GM18526 (cell line): ENCODE data around the gene PLEKHG7.

ENCODE experiments used
- POLR2A ChIP-seq: IDR thresholded peaks from 3 replicates; pipeline ENCODE4 v1.6.1; 2011; ENCODE audit not compliant: insufficient read length; ENCODE audit errors: extremely low read depth

Gene PLEKHG7, protein sequence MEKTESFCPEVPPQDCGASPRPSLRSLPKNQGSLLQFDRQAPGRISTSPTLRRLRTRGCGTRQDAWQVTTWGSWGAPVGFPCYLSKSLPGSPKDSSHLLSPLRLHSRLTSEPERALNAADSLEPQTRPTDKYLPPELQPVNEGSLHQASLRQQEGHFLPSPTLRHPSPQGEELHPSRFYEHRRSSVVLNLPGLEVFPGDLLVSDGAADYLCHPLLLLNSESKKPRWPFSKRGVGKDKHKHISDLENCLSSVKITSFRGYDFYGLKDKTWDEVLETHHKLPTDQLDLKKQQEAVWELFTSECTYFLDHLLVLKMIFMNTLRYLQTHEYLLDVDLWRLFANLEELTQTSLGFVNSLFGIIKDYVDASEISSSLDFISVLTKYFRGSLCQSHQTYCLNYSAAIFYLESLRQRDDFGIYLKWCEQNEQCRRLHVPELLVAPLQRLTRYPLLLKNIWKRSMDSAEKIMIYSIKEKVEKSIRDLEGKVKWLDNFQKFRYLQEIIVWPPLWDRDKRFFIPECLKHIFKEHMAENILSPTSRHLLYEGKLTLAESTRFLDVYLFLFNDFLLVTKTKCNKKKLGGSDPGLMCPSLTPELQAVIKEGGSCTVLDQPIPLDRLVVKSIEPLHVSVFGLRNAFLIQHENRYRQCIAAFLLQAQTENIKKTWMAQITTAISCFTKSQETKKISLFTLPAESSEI

DNA sequence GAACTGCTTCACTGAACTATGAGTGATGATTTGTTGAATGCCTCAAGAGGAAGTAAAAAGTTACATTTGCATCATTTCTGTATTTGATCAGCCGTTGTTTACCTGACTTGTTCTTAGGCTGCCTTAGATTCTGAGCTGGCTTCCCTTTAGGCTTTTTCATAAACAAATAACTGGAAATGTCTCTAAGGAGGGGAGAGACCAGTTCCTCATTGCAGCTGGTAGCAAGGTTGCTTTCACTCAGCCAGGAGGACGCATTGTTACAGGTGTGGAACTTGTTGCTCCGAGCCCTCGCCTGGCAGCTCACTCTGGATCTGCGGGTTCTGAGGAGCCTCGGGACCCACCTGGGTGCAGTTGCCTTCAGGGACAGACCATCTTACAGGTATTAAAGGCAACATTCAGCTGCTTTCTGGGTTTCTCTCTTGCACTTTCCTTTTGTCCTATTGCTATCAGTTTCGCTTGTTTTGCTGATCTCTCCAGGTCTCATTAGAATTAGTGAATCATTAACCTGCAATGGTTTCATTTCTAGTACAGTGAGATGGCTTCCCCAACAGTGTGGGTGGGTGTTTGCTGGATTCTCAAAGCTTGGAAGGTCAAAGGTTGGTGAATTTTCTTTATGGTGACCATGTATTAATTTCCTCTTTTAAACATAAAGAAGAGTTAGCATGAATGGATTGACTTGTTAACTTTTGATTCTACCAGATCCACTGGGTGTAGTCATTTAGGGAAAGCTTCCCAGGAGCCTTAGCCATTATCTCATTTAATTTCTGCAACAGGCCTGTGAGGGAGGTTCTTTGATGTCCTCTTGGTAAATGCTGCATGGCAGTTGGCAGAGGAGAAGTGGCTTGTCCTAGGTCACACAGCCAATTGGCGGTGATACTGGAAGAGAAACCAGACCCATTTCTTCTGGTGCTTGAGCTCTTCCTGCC is at the start of gene PLEKHG7:
Gene PLEKHG7 (plus strand): TSS at position 236 of the 926 bp plus-strand sequence. CDS start 3,643 bp downstream, outside the sequence.
- TF ChIP-seq POLR2A, result peak; percentile 57

DNA sequence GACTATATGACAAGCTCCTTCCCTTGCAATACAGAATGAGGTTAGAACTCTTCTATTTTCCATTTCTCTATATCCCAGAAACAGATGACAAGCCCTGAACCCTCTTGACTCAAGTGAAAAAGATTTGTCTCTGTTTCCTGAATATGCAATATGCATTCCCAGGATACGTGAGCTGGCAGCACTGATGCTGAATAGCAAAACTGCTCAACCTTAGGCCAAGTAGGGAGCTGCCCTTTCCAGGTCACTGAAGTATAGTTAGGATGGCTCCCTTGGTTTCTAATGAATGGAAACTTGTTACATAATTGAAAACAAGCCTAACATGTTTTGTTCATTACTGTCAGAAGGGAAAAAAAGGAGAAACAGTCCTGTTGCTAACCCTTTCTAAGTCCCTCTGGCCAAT is 47.9 kb upstream of the PLEKHG7 start:
- TF ChIP-seq POLR2A, result no peak

DNA sequence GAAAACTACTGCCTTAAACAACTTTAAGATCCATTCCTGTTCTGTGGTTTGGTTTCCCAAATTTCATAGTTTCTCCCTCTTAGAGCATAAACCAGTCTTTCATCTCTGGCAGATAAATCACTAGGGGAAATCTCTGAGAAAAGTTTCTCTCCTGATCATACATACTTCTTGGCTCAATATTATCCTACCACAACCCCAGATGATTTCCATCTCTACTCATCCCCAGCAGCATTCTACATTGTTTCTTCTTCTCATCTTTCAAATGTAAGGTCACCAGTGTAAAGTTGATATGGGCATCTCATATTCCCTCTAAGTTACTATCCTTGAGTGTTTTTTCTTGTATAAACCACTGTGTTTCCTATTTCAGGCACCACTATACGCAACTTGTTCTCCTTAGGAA is 45.9 kb upstream of the PLEKHG7 start:
- TF ChIP-seq POLR2A, result no peak

- no peak for TF ChIP-seq POLR2A
Measured at GRCh38 chr12:92657770-92658169, 45.0 kb upstream of the PLEKHG7 start.

- TF ChIP-seq POLR2A, result no peak
Measured at GRCh38 chr12:92658611-92659010, 44.2 kb upstream of the PLEKHG7 start.

DNA sequence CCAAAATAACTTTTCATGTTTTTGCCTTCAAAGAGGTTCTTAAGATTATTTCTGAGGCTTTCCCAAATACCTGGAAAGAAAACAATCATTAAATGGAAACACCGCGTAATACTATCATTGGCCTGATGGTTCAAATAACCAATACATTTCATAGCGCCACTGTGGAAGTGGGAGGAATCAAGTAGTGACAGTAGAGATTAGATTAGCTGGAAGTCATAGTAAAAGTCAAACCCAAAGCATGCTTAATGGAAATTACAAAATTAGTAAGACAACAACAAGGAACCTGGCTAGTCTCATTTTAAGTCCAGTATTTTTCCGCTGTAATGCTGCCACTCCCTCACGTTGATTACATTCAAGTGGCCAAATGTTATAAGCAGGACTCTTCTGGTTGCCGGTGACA is 41.5 kb upstream of the PLEKHG7 start:
- no peak for TF ChIP-seq POLR2A

- no peak for TF ChIP-seq POLR2A
Measured at GRCh38 chr12:92665496-92665895, 37.3 kb upstream of the PLEKHG7 start.

GRCh38 chr12:92668739-92669138 is 34.0 kb upstream of the PLEKHG7 start:
- no peak for TF ChIP-seq POLR2A

- no peak for TF ChIP-seq POLR2A
Measured at GRCh38 chr12:92673756-92674155, 29.0 kb upstream of the PLEKHG7 start.

DNA sequence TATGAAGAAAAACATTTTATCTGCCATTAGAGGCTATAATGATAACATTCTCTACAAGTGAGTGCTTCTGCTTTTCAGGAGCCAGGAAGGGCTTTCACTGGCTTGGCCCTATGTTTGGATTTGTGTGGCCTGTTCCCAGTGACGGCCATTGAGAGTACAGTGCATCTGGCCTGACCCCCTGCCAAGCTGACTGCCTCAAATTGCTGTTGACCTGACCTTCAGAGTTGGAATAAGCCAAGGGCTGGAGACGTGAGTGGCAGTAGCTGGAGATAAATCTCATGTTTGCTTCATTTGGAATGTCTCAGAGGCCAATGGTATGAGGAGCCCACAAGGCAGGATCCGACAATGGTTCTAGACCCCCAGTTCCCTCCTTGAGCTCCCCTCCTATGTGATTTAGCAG is 28.3 kb upstream of the PLEKHG7 start:
- TF ChIP-seq POLR2A, result no peak

DNA sequence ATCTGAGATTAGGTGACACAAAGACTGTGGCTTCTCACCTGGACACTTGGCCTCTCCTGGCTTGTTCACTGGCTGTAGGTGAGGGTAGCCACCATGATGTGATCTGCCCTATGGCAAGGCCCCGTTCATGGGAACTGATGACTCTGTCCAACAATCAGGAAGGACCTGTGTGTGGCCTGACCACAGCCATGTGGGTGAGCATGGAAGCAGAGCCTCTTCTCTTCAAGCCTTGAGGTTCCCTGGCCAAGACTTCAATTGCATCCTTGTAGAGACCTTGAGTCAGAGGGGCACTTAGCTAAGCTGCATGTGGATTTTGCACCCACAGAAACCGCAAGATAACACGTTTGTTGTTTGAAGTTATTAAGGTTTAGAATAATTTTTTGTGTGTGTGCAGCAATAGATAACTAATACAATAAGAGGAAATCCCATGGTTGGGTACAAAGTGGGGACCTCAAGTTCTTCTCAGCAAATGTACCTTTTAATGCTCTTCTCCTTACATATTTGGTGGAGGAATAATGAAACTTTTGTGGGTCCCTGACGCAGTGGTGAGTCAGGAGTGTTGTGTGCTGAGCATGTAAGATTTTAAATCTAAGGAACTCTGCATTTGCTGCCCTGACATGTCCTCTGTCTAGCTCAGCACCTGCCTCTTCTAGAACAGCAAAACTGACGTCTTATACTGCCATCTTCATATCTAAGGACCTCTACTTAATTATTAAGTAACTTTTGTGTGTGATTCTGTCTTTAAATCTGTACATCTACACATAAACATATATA is 27.5 kb upstream of the PLEKHG7 start:
- no peak for TF ChIP-seq POLR2A

DNA sequence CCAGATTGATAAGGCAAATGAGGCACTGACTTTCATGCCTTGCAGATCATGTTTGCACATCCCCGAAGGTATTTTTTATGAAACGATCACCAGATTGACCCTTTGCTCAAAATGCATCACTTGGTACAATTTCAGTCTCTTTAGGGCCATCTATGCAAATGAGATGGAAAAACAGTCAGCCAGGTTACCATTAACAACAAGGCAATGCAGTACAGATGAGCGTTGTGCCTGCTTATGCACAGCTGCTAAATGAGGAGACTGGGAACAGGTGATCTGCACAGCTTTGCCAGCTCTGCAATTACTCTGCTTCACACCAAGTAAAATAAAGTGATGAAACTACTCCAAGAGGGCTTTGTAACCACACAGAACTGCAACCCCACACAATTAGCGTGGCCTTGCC is 26.1 kb upstream of the PLEKHG7 start:
- TF ChIP-seq POLR2A, result no peak

DNA sequence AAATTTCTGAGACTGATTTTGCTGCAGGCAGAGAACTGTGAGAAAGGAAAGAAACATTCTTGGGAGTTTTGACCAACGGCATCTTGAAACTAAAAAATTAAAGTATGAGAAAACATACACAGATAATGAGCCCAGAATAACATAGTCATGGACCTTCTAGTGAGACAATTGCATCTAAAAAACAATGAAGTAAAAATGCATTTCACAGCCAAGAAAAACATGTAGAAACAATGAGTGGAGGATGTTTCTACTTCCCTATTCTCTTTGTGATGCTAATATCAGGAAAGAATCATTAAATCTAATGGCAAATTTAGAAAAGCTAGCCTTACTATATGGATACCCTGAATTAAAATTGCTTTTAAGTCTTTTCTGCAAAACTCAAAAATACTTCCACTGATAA is 12.2 kb upstream of the PLEKHG7 start:
- no peak for TF ChIP-seq POLR2A

DNA sequence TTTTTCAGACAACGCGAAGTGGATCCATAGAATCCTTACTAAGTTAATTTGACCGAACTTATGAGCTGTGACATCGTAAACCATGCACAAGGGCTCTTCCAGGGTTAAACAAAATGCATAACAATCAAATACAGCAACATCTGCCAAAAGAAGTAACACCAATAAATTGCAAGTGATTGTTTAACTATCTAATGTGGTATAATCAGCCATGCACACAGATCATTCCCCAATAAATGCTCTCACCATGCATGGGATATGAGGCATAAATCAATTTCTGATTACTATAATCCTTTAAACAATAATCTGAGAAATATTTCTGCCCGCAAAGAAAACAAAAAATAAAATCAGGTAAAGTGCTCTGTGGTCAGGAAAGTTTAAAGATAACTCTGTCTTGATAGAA is 7.7 kb upstream of the PLEKHG7 start:
- TF ChIP-seq POLR2A, result no peak

GRCh38 chr12:92695577-92695976 is 7.2 kb upstream of the PLEKHG7 start:
- no peak for TF ChIP-seq POLR2A
